Measurements from ENCODE around the gene SH3GL3. TPM values are rescaled to one million over a fixed set of nuclear protein-coding genes. Genes with fewer than 3 reads are reported as not detected.

Gene SH3GL3
- total RNA-seq, 1 experiment from 2014 or later: not detected

GRCh38 chr15:83537606-83538005 is 90.5 kb downstream of the SH3GL3 start:
- H3K27me3 ChIP-seq (ENCODE audit: control insufficient read depth, insufficient read depth, low read length): no peaks in the 10 kb centered on the region
- no peak overlapping the region for H3K27ac ChIP-seq (ENCODE audit: low read length)
- no peak for TF ChIP-seq REST (IDR thresholded peaks at IDR 0.05; ENCODE audit: insufficient read depth in 1 of 2, low read depth in 2 of 2, low read length in 1 of 2)
- TF ChIP-seq TCF7L2 (IDR thresholded peaks at IDR 0.05; ENCODE audit: low read depth, low read length): no peak
- TF ChIP-seq CTCF (IDR thresholded peaks at IDR 0.05): no peak
- TF ChIP-seq SIN3A (IDR thresholded peaks at IDR 0.05; ENCODE audit: borderline replicate concordance, insufficient read depth, low read depth, low read length): no peak
- no peak for TF ChIP-seq POLR2AphosphoS5 (IDR thresholded peaks at IDR 0.05; ENCODE audit: low read depth, low read length)
- intact Hi-C loops (cut with micrococcal nuclease; ENCODE audit: unreplicated experiment): no loop called here
- H3K4me3 ChIP-seq (ENCODE audit: low read depth in 2 of 2, low read length in 2 of 2): no peak overlapping the region
- H3K4me1 ChIP-seq (ENCODE audit: control insufficient read depth, insufficient read depth, low read length): no peaks in the 10 kb centered on the region
- no peaks in the 10 kb centered on the region for H3K9me3 ChIP-seq (ENCODE audit: control insufficient read depth, insufficient read depth, low read depth, low read length)
- no peak for ATAC-seq
- DNase-seq (ENCODE audit: low read depth, low spot score): no peak
- in situ Hi-C loops (cut with HindIII; ENCODE audit: low pct_unique_long_range_greater_than_20kb, low sequenced_read_pairs): no loop called here
- POLR2A ChIA-PET: no interaction called here
- CTCF ChIA-PET: no interaction called here
- no peaks in the 10 kb centered on the region for H3K36me3 ChIP-seq (ENCODE audit: control insufficient read depth, insufficient read depth, low read length)
- no TSS peak for BruUV-seq (replicated peaks)

- no peaks in the 10 kb centered on the region for H3K36me3 ChIP-seq (ENCODE audit: control insufficient read depth, insufficient read depth, low read length)
- in situ Hi-C loops (cut with HindIII; ENCODE audit: low pct_unique_long_range_greater_than_20kb, low sequenced_read_pairs) (no loop called here), intact Hi-C loops (cut with micrococcal nuclease; ENCODE audit: unreplicated experiment) (no loop called here)
- TF ChIP-seq CTCF (IDR thresholded peaks at IDR 0.05): no peak
- no peak for TF ChIP-seq REST (IDR thresholded peaks at IDR 0.05; ENCODE audit: insufficient read depth in 1 of 2, low read depth in 2 of 2, low read length in 1 of 2)
- no peak for ATAC-seq
- H3K4me3 ChIP-seq (ENCODE audit: low read depth in 2 of 2, low read length in 2 of 2): no peak overlapping the region
- DNase-seq (ENCODE audit: low read depth, low spot score): no peak
- no peaks in the 10 kb centered on the region for H3K4me1 ChIP-seq (ENCODE audit: control insufficient read depth, insufficient read depth, low read length)
- no peaks in the 10 kb centered on the region for H3K27me3 ChIP-seq (ENCODE audit: control insufficient read depth, insufficient read depth, low read length)
- no peaks in the 10 kb centered on the region for H3K9me3 ChIP-seq (ENCODE audit: control insufficient read depth, insufficient read depth, low read depth, low read length)
- POLR2A ChIA-PET: no interaction called here
- no peak overlapping the region for H3K27ac ChIP-seq (ENCODE audit: low read length)
- no TSS peak for BruUV-seq (replicated peaks)
- CTCF ChIA-PET: no interaction called here
These were observed 91.5 kb downstream of the SH3GL3 start for GRCh38 chr15:83538682-83539081.
